GM21529 (cell line): ENCODE results near the gene GBP4.

Experiments used
- ATAC-seq: cut with Tn5 transposase; IDR thresholded peaks from one replicate; pipeline ENCODE4 v1.9.1; 2021; ENCODE audit not compliant: unreplicated experiment

The GBP4 gene

DNA sequence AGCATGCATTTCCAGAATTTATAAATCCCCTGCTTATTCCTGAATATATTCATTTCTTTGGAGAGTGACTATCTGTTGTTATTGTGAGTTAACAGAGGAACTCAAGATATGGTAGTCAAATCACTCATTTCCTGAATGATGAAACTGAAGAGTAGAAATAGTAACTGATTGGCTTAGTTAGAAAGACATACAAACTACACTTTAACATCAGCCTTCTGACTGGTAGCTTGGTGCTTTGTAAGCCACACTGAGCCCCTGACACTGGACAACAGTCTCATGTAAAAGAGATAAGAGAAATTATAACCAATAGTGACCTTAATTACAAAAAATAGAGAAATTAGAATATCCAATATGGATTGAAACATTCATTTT, 27.7 kb downstream of the GBP4 start:
- ATAC-seq = no peak

DNA sequence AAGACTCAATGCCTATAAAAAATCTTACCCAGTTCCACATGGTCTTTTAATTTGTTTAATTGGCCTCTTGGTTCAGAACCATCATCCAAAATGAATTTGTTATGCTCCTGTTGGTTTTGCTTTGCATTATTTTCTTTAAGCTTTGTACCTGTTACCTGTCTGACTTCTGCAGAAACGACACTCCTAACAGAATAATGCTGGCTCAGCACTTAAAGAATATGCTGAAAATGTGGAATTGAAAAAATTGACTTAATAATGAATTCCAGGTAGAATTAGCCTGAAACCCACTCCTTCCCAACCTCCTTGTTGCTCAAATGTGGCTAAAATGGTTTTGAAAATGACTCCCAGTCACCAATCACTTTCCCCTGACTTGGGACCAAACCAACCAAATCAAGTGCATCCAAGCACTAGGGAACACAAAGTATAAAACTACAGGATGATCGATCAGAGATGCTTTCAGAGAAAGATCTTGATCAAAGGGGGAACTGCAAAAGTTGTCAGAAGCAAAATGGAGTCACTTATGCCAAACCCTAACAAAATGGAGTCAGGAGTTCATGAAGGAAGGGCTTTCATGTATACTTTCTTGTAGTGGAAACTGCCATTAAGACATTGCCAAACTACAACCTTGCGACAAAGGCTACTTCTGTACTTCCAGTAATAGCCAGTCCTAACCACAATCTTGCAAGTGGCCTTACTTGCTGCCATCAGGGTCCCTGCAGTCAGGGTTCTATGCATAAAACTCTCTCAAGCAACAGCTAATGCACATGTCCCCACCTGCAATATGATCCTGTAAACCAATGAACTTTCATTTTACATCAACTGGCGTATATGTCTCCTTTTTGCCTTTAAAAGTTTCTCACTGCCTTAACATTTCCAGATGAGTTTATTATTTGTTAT, 28.3 kb downstream of the GBP4 start:
- ATAC-seq = no peak

DNA sequence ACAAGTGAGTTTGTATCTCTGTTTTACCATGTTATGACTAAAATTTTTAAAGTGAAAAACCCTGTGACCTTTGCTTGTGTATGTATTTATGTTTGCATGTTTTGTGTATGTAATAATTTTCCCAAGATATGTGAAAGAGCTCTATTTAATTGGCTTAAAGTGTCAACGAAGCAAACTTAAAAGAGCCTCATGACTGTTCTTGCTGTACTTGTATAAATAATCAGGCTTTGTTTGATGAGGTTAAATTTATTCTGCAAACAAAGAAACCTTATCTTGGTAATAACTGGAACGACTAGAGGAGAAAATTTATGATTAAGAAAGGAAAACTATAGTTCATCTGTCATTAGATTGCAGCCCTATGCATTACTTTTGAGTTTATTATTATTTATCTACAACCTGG, 29.6 kb downstream of the GBP4 start:
- no peak for ATAC-seq

DNA sequence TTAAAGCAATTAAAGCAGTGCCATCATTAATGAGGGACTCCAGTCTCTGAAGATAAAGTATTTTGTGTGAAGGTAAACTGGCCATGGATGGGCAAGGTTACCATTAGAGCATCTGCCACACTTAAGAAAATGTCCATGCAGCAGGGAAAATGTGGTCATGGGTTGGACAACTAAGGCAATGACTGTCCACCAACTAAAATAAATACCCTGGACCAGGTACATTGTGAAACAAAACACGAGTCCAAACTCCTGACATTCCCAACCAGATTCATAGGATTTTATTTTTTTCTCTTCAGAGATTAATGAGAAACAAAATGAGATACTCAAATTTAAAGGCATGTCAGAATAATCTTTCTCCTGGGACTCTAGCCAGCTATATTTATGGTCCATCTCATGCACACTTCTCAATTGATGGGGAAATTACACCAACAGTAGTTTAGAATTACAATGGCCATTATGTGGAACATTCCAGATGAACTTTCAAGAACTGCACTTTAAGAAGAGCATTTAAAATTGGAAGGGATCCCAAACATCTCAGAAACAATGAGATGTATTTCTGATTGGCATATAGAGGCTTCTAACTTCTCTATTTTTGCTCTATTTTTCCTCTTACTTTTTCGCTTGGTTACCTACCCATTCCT, 31.0 kb downstream of the GBP4 start:
- ATAC-seq = no peak

DNA sequence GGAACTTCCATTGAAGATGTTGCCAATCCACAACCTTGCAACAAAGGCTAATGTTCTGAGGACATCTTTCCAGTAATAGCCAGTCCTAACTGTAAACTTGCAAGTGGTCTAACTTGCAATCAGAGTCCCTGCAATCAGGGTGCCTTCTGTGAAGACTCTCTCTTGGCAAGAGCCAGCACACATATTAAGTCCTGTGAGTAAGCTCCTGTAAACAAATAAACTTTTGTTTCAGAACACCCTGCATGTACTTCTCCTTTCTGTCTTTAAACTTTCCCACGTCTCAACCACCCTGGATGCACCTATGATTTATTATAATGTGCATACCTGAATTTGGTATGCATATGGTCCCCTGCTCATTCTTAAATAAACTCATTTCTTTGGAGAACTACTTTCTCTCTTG, 32.0 kb downstream of the GBP4 start:
- no peak for ATAC-seq

DNA sequence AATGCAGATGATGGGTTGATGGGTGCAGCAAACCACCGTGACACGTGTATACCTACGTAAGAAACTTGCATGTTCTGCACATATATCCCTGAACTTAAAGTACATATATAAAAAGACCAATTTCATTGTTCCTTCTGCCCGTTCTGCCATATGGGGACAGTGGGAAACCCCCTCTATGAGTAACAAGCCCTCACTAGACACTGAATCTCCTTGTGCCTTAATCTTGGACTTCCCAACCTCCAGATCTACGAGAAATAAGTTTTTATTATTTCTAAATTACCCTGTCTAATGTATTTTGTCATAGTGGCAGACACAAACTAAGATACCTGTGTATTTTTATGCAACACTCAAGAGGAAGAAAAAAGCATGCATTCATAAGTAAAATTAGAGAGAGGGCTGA, 32.9 kb downstream of the GBP4 start:
- no peak for ATAC-seq

DNA sequence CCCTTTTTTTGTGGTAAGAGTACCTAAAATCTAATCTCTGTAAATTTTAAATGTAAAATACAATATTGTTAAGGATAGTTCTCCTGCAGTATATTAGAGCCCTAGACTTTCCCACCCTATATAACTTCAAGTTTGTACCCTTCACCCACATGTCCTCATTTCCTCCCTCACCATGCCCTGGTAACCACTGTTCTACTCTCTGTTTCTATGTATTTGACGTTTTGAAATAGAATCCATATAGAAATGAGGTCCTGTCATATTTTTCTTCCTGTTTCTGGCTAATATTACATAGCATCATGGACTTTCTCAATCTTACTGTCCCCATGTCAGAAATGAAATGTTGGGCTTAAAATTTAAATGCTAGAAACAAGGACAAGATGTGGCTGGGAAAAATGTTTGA, 47.7 kb downstream of the GBP4 start:
- ATAC-seq = no peak

DNA sequence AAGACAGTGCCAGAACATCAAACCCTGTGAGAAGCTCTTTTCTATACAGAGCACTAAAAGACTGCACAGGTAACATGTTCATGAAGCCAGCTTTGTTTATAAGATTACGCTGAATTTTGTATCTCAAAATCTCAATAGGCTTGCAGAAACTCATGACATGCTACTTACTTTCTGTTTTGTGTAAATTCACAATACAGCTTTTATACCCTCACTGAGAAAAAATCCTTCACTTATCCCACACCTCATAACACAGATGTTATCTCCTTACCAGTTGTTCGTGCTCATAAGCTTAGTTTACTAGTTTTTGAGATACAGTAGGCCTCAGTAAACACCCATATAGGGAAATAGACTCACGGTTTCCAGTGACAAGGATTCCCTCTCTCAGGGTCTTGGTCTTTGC, 48.8 kb downstream of the GBP4 start:
- no peak for ATAC-seq

DNA sequence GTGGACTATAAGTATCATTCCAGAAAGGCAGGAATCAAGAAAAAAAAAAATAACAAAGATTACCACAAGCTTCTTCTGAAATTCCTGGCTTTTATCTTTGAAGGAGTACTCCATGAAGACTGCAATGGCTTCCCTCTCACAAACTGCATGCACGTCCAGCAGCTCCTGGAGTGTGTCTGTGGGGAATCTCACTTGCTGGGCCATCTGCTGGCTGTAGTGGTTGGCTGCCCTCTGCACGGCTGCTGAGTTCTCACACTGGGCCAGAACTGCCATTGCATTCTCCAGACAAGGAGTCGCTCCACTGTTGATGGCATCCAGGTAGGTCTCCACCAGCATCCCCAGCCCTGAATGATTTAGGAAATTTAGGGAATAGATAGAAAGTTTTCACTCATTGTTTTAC, 49.5 kb downstream of the GBP4 start:
- ATAC-seq = no peak

DNA sequence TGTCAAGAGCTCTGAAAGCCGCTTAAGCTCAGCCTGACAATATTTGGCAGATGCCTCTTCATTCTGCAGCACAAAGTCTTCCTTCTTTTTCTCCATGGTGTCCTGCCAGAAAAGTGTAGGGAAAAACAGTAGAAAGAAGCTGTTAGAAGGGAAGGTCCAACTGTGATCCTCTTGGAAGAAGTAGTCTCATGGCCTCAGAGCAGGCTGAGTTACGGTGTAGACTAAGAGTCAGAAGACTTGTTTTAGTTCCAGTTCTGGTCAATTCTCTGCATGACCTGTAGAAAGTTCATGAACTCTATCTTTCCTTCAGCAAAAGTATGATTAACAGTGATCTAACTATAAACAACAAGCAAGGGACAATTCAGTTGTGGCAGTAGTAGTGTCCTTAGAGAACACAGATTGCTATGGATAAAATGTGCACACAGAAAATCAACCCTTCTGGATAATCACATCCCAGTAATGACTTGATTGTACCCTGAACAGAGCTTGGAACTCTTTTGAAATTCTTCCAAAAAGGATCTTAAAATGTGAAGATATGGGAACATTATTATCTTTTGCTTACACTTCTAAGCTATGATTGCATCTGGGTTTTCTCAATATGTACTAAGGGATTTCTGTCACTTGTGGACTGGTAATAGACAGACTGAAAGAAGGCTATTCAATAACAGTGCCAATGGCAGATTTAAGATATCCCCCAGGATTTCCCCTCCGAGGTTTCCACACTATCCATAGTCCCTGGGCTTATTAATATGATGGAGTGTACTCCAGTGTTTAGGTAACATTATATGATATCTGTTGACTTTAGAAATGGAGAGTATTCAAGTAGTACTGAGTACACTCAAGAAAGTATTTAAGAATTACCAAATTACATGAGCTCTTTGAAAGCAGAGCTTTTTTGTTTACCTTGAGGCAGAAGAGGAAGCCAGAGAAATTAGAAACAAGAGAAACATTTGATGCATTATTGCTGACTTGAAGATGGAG, 50.8 kb downstream of the GBP4 start:
- no peak for ATAC-seq

DNA sequence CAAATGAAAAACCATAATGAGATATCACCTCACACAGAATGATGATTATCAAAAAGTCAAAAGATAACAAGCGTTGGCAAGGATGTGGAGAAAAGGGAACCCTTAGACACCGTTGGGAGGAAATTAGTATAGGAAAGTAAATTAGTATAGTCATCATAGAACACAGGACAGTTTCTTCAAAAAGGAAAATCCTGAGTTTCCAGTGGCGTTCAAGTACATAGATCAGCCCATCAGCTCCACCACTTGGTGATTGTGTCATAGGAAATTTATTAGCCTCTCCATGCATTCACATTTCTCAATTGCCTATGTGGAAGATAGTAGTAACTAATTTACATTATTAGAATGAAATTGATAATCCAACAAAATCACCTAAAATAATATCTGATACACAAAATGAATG, 52.0 kb downstream of the GBP4 start:
- ATAC-seq = no peak

DNA sequence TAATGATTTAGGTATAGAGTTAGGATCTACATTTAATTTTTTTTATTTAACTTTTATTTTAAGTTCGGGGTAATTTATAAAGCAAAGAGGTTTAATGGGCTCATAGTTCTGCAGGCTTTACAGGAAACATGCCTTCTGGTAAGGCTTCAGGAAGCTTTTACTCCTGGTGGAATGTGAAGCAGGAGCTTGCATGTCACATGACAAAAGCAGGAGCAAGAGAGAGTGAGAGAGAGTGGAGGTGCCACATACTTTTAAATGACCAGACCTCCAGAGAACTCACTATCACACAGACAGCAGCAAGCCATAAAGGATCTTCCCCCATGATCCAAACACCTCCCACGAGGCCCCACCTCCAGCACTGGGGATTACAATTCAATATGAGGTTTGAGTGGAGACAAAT, 55.3 kb downstream of the GBP4 start:
- ATAC-seq = no peak

DNA sequence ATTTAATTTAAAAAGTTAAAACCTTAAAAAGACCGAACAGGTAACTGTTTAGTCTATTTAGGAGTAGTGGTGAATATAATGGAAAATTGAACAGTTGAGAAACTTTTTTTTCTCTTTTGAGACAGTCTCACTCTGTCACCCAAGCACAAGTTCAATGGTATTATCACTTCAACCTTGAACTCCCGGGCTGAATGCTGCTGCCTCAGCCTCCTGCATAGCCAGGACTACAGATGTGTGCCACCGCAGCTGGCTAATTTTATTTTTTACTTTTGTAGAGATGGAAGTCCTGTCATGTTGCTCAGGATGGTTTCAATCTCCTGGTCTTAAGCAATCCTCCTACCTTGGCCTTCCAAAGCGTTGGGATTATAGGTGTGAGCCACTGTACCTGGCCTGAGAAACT, 56.6 kb downstream of the GBP4 start:
- ATAC-seq = no peak

DNA sequence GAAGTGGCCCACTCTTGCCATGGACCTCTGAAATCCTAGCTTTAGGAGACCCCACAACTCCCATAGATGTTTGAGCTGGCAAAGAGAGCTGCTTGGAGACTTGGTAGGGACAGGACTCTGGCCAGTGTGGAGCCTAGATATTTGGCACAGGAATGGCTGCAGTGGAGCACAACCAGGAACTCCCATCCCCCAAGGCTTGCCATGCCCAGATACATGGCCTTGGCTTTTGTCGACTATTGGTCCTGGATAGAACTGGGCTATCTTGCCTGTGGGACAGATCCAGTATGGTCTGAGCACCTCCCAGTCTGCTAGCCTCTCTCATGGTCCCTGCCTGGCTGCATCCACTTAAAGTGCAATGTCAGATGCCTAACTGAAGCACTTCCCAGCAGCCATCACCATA, 65.0 kb downstream of the GBP4 start:
- no peak for ATAC-seq
